MM.1S (cell line): ENCODE data around the gene GABRR1.
"Not testable (repeated sequence)": the region's sequence is repeated elsewhere in the genome, so short reads cannot be mapped to it uniquely, and the experiment has no call there.

Experiments used
- DNase-seq: peaks from one replicate; pipeline ENCODE4 v3.0.0-alpha.2; 2015
- H2AFZ ChIP-seq: fragments of 300-600 bp; sonication (generic); 2 replicates; pipeline ENCODE4 v1.6.0; 2016; ENCODE audit warnings: antibody characterized with exemption, low read length
- H3F3A ChIP-seq: fragments of 300-600 bp; sonication (generic); 2 replicates; pipeline ENCODE4 v1.6.1; 2016; ENCODE audit warnings: mild to moderate bottlenecking, antibody characterized with exemption, low read length, moderate library complexity, mixed read lengths; ENCODE audit not compliant: insufficient read depth
- H3K27ac ChIP-seq: fragments of 300-600 bp; sonication (generic); 2 replicates; pipeline ENCODE4 v1.5.1; 2016; ENCODE audit warnings: mild to moderate bottlenecking, low read length
- H3K27me3 ChIP-seq: fragments of 300-600 bp; sonication (generic); replicated peaks from 2 replicates; pipeline ENCODE4 v1.6.0; 2016; ENCODE audit warnings: low read length; ENCODE audit not compliant: insufficient read depth
- H3K36me3 ChIP-seq: fragments of 300-600 bp; sonication (generic); replicated peaks from 2 replicates; pipeline ENCODE4 v1.6.1; 2016; ENCODE audit warnings: mild to moderate bottlenecking, low read length, mixed read lengths; ENCODE audit not compliant: insufficient read depth
- H3K4me1 ChIP-seq: fragments of 300-600 bp; sonication (generic); 2 replicates; pipeline ENCODE4 v1.6.1; 2016; ENCODE audit warnings: low read length, mixed read lengths
- H3K4me2 ChIP-seq: fragments of 300-600 bp; sonication (generic); 2 replicates; pipeline ENCODE4 v1.6.0; 2016; ENCODE audit warnings: low read depth, low read length
- H3K4me3 ChIP-seq: fragments of 300-600 bp; sonication (generic); 2 replicates; pipeline ENCODE4 v1.5.1; 2016; ENCODE audit warnings: low read length, mixed read lengths
- H3K79me2 ChIP-seq: fragments of 300-600 bp; sonication (generic); 2 replicates; pipeline ENCODE4 v1.6.1; 2016; ENCODE audit warnings: mixed run types, low read length, mixed read lengths
- H3K9ac ChIP-seq: fragments of 300-600 bp; sonication (generic); 2 replicates; pipeline ENCODE4 v1.6.1; 2016; ENCODE audit warnings: low read length, mixed read lengths
- H3K9me2 ChIP-seq: fragments of 300-600 bp; sonication (generic); replicated peaks from 2 replicates; pipeline ENCODE4 v1.6.1; 2016; ENCODE audit warnings: mild to moderate bottlenecking, low read length, mixed read lengths; ENCODE audit not compliant: insufficient read depth
- H3K9me3 ChIP-seq: fragments of 300-600 bp; sonication (generic); replicated peaks from 2 replicates; pipeline ENCODE4 v1.6.1; 2016; ENCODE audit warnings: mild to moderate bottlenecking, low read length, mixed read lengths; ENCODE audit not compliant: insufficient read depth
- H4K20me1 ChIP-seq: fragments of 300-600 bp; sonication (generic); 2 replicates; pipeline ENCODE4 v1.6.1; 2016; ENCODE audit warnings: mild to moderate bottlenecking, low read length, moderate library complexity, mixed read lengths; ENCODE audit not compliant: insufficient read depth
- CTCF ChIP-seq: fragments of 300-600 bp; sonication (generic); IDR thresholded peaks from 2 replicates; pipeline ENCODE4 v1.5.1; 2016; ENCODE audit warnings: antibody characterized with exemption, low read length, mixed read lengths
- EZH2 ChIP-seq: fragments of 300-600 bp; sonication (generic); optimal IDR thresholded peaks from 2 replicates; pipeline ENCODE3; 2017; ENCODE audit warnings: low read depth, mild to moderate bottlenecking, antibody characterized with exemption, low read length, mixed read lengths
- EZH2phosphoT487 ChIP-seq: fragments of 300-600 bp; sonication (generic); IDR thresholded peaks from 2 replicates; pipeline ENCODE4 v1.6.1; 2018; ENCODE audit warnings: antibody characterized with exemption, low read length

Gene GABRR1

DNA sequence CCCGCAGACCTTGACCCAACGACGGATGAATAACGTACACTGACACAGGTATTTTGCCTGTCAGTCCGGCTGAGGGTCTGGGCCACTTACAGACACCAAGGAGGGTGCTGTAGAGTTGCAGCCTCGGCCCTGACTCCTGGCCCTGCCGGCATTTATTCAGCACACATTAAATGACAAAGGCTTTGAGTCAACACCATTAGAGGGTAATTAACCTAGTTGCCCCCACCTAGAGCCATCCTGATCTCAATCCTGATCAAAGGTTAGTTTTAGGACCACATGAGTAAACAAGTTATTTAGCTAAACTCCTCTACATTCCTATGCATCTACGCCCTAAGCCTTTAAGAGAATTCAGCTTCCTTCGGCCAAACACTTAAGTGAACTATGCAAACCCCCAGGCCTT is 83.2 kb downstream of the GABRR1 start:
- no peaks in the 10 kb centered on the region for H3K79me2 ChIP-seq
- no peak for DNase-seq
- H3K27ac ChIP-seq = no peak overlapping the region
- no peak overlapping the region for H2AFZ ChIP-seq
- no peaks in the 10 kb centered on the region for H3K9me2 ChIP-seq
- H3K27me3 ChIP-seq = no peaks in the 10 kb centered on the region
- H4K20me1 ChIP-seq = no peaks in the 10 kb centered on the region
- H3K4me3 ChIP-seq = no peak overlapping the region
- H3K36me3 ChIP-seq = no peaks in the 10 kb centered on the region
- no peaks in the 10 kb centered on the region for H3K9me3 ChIP-seq
- no peak overlapping the region for H3K9ac ChIP-seq
- H3K4me2 ChIP-seq = no peak overlapping the region
- H3K4me1 ChIP-seq = 0 out of 2 replicates have a peak, but pooled peaks cover 5% of the 10 kb centered on the region
- no peak for TF ChIP-seq EZH2
- TF ChIP-seq EZH2phosphoT487 = no peak
- TF ChIP-seq CTCF = no peak
- H3F3A ChIP-seq = no peaks in the 10 kb centered on the region

GRCh38 chr6:89132057-89132456 is 85.1 kb downstream of the GABRR1 start:
- no peaks in the 10 kb centered on the region for H3K9me3 ChIP-seq
- H4K20me1 ChIP-seq = no peaks in the 10 kb centered on the region
- TF ChIP-seq CTCF = no peak
- no peaks in the 10 kb centered on the region for H3F3A ChIP-seq
- H3K27ac ChIP-seq = no peak overlapping the region
- H3K79me2 ChIP-seq = no peaks in the 10 kb centered on the region
- DNase-seq = no peak
- no peak overlapping the region for H2AFZ ChIP-seq
- H3K4me1 ChIP-seq = 0 out of 2 replicates have a peak, but pooled peaks cover 5% of the 10 kb centered on the region
- H3K9me2 ChIP-seq = no peaks in the 10 kb centered on the region
- no peak overlapping the region for H3K4me2 ChIP-seq
- no peaks in the 10 kb centered on the region for H3K27me3 ChIP-seq
- no peak overlapping the region for H3K4me3 ChIP-seq
- H3K36me3 ChIP-seq = no peaks in the 10 kb centered on the region
- no peak overlapping the region for H3K9ac ChIP-seq

- Histone ChIP-seq H3K9ac (no peak overlapping the region), H3K79me2 (no peaks in the 10 kb centered on the region), H3F3A (no peaks in the 10 kb centered on the region), H3K9me2 (no peaks in the 10 kb centered on the region), H3K4me1 (0 out of 2 replicates have a peak, but pooled peaks cover 5% of the 10 kb centered on the region), H3K4me3 (no peak overlapping the region), H4K20me1 (no peaks in the 10 kb centered on the region), H2AFZ (no peak overlapping the region), H3K27ac (no peak overlapping the region), H3K9me3 (no peaks in the 10 kb centered on the region), H3K27me3 (no peaks in the 10 kb centered on the region), H3K36me3 (no peaks in the 10 kb centered on the region), H3K4me2 (no peak overlapping the region)
- no peak for DNase-seq
- no peak for TF ChIP-seq CTCF
- TF ChIP-seq EZH2phosphoT487 = no peak
Measured at GRCh38 chr6:89131599-89131998, 85.6 kb downstream of the GABRR1 start.

GRCh38 chr6:89128256-89128671 is 88.9 kb downstream of the GABRR1 start:
- not testable (repeated sequence) for H3K36me3 ChIP-seq, H3K4me3 ChIP-seq, H2AFZ ChIP-seq, H3K4me1 ChIP-seq, DNase-seq, H3K4me2 ChIP-seq, H3K27me3 ChIP-seq, H3K9me3 ChIP-seq, H3F3A ChIP-seq, H4K20me1 ChIP-seq, H3K27ac ChIP-seq, H3K9ac ChIP-seq, H3K79me2 ChIP-seq, H3K9me2 ChIP-seq
